HepG2 (cell line): ENCODE data around the gene TCP11L1. TPM values are rescaled to one million over a fixed set of nuclear protein-coding genes. Genes with fewer than 3 reads are reported as not detected.

Source experiments
- ATAC-seq: fragments of 200-7000 bp; cut with Tn5 transposase; 3 replicates; pipeline ENCODE4 v1.9.1; 2020; ENCODE audit warnings: mild to moderate bottlenecking, moderate library complexity
- BruUV-seq: library from RNA; stranded (reverse); fragments of 400-500 nt; replicated peaks from 2 replicates; lab custom pipeline; 2021; lab: Mats Ljungman, UMichigan
- CTCF ChIA-PET: fragments of 300-600 bp; formaldehyde crosslinking; extraction: SDS; loops from one replicate; lab custom pipeline; 2021; ENCODE audit warnings: low total read pairs, inconsistent platforms, low intra/inter-chr PET ratio; lab: Yijun Ruan, JAX
- POLR2A ChIA-PET: fragments of 350-600 bp; sonication (Branson Sonifier 250); formaldehyde crosslinking; loops from one replicate; lab custom pipeline; 2020; ENCODE audit warnings: antibody characterized with exemption, inconsistent platforms; lab: Yijun Ruan, JAX
- DNase-seq: peaks from one replicate; pipeline ENCODE4 v3.0.0-alpha.2; 2015; ENCODE audit warnings: low spot score
- FAIRE-seq: peaks from 3 replicates; lab custom pipeline; 2011; peaks lifted over from hg19 to GRCh38; lab: Jason Lieb, UNC
- H2AFZ ChIP-seq: one replicate; pipeline ENCODE4 v1.6.1; 2011; ENCODE audit warnings: low read length, inconsistent platforms
- H3K27ac ChIP-seq: fragments of 300-600 bp; 3 replicates; pipeline ENCODE4 v1.8.0; 2011; ENCODE audit warnings: mixed run types, mild to moderate bottlenecking, mixed read lengths, low read length, inconsistent platforms; ENCODE audit not compliant: insufficient read depth; ENCODE audit errors: extremely low read length
- H3K27me3 ChIP-seq, 2 experiments: fragments of 200-600 bp in 1 of 2; 2 replicates in 1 of 2; 3 replicates in 1 of 2; pipeline versions ENCODE4 v1.6.0 to v1.8.0; 2011; ENCODE audit warnings: low read length in 2 of 2, mild to moderate bottlenecking in 2 of 2, moderate library complexity in 2 of 2, inconsistent platforms in 1 of 2; ENCODE audit not compliant: insufficient read depth in 2 of 2, control insufficient read depth in 1 of 2
- H3K36me3 ChIP-seq, 2 experiments: fragments of 200-600 bp in 1 of 2; replicated peaks in 1 of 2; 2 replicates in 1 of 2; 3 replicates in 1 of 2; pipeline versions ENCODE4 v1.5.1 to v1.8.0; 2011; ENCODE audit warnings: low read length in 2 of 2, inconsistent platforms in 1 of 2; ENCODE audit not compliant: insufficient read depth in 2 of 2, control insufficient read depth in 1 of 2
- H3K4me1 ChIP-seq: 2 replicates; pipeline ENCODE4 v1.5.1; 2012; ENCODE audit warnings: low read length, inconsistent platforms; ENCODE audit not compliant: insufficient read depth
- H3K4me2 ChIP-seq: 2 replicates; pipeline ENCODE4 v1.6.0; 2011; ENCODE audit warnings: low read depth, low read length, inconsistent platforms
- H3K4me3 ChIP-seq, 3 experiments: fragments of 200-600 bp in 1 of 3; sonication (generic), shearing (Covaris generic) in 1 of 3; replicated peaks in 1 of 3; 2 replicates each; pipeline ENCODE4 v1.5.1; 2011 to 2016; ENCODE audit warnings: low read length in 3 of 3, inconsistent platforms in 2 of 3, low read depth in 2 of 3, mild to moderate bottlenecking in 2 of 3, control low read depth in 1 of 3, mixed read lengths in 1 of 3; ENCODE audit not compliant: insufficient read depth in 1 of 3
- H3K79me2 ChIP-seq: one replicate; pipeline ENCODE4 v1.6.1; 2011; ENCODE audit warnings: low read length, inconsistent platforms; ENCODE audit not compliant: insufficient read depth
- H3K9ac ChIP-seq: 2 replicates; pipeline ENCODE4 v1.6.0; 2011; ENCODE audit warnings: mild to moderate bottlenecking, low read depth, low read length, inconsistent platforms; ENCODE audit not compliant: insufficient read depth
- H3K9me3 ChIP-seq: 2 replicates; pipeline ENCODE4 v1.5.1; 2012; ENCODE audit warnings: mild to moderate bottlenecking, low read length
- H4K20me1 ChIP-seq: 2 replicates; pipeline ENCODE4 v1.6.0; 2011; ENCODE audit warnings: inconsistent platforms, mild to moderate bottlenecking, low read length, moderate library complexity; ENCODE audit not compliant: insufficient read depth
- CEBPG ChIP-seq: IDR thresholded peaks from 2 replicates; pipeline ENCODE4 v1.6.1; 2016
- EEA1 ChIP-seq: sonication (generic); formaldehyde crosslinking; IDR thresholded peaks from 2 replicates; pipeline ENCODE4 v1.5.1; 2020; ENCODE audit warnings: mild to moderate bottlenecking, missing genetic modification reagents, borderline replicate concordance
- FOXP1 ChIP-seq, 2 experiments: fragments of 450-650 bp in 1 of 2; IDR thresholded peaks; 2 replicates each; pipeline ENCODE4 v1.6.1; 2017 to 2018; ENCODE audit warnings: antibody characterized with exemption in 1 of 2
- HNF4A ChIP-seq: sonication (generic); formaldehyde crosslinking; IDR thresholded peaks from 2 replicates; pipeline ENCODE4 v1.4.0; 2020; ENCODE audit warnings: missing genetic modification reagents
- HNF4G ChIP-seq, 2 experiments: sonication (generic) in 1 of 2; formaldehyde crosslinking in 1 of 2; IDR thresholded peaks; 2 replicates each; pipeline versions ENCODE4 v1.4.0 to v1.6.1; 2011 to 2020; ENCODE audit warnings: borderline replicate concordance in 2 of 2, low read depth in 2 of 2, mild to moderate bottlenecking in 2 of 2, low read length in 1 of 2, missing genetic modification reagents in 1 of 2, moderate library complexity in 1 of 2
- HNRNPK ChIP-seq: fragments of 200-400 bp; formaldehyde crosslinking; IDR thresholded peaks from 2 replicates; pipeline ENCODE4 v1.6.1; 2018; ENCODE audit warnings: low read length, low read depth, moderate library complexity, mild to moderate bottlenecking; ENCODE audit not compliant: poor library complexity, severe bottlenecking
- HOXA3 ChIP-seq: sonication (generic); formaldehyde crosslinking; IDR thresholded peaks from 2 replicates; pipeline ENCODE4 v1.5.0; 2020; ENCODE audit warnings: missing genetic modification reagents
- HOXD1 ChIP-seq: sonication (generic); formaldehyde crosslinking; IDR thresholded peaks from 2 replicates; pipeline ENCODE4 v1.5.0; 2020; ENCODE audit warnings: missing genetic modification reagents
- MBNL3 ChIP-seq: fragments of 250-450 bp; sonication (Bioruptor Pico); conservative IDR thresholded peaks from 2 replicates; pipeline ENCODE4 v1.8.0; 2022; ENCODE audit warnings: mild to moderate bottlenecking, inconsistent platforms
- POGZ ChIP-seq: sonication (generic); formaldehyde crosslinking; IDR thresholded peaks from 2 replicates; pipeline ENCODE4 v1.4.0; 2020; ENCODE audit warnings: mild to moderate bottlenecking, missing genetic modification reagents
- PPARG ChIP-seq: conservative IDR thresholded peaks from 2 replicates; pipeline ENCODE4 v1.6.1; 2016; ENCODE audit warnings: missing biosample characterization, missing genetic modification reagents
- RXRA ChIP-seq: sonication (generic); formaldehyde crosslinking; IDR thresholded peaks from 2 replicates; pipeline ENCODE4 v1.5.1; 2020; ENCODE audit warnings: missing genetic modification reagents
- SAFB2 ChIP-seq: sonication (generic); formaldehyde crosslinking; IDR thresholded peaks from 2 replicates; pipeline ENCODE4 v1.5.1; 2020; ENCODE audit warnings: missing genetic modification reagents, low read depth, mild to moderate bottlenecking, borderline replicate concordance
- SKI ChIP-seq: fragments of 450-650 bp; IDR thresholded peaks from one replicate; pipeline ENCODE4 v1.6.1; 2018; ENCODE audit warnings: mild to moderate bottlenecking; ENCODE audit not compliant: partially characterized antibody
- TEAD3 ChIP-seq: optimal IDR thresholded peaks from 2 replicates; pipeline ENCODE3; 2016; ENCODE audit warnings: borderline replicate concordance
- THAP9 ChIP-seq: sonication (generic); formaldehyde crosslinking; IDR thresholded peaks from 2 replicates; pipeline ENCODE4; 2020; ENCODE audit warnings: missing genetic modification reagents, mild to moderate bottlenecking, borderline replicate concordance
- U2AF2 ChIP-seq: fragments of 200-400 bp; formaldehyde crosslinking; IDR thresholded peaks from 2 replicates; pipeline ENCODE4 v1.6.1; 2017; ENCODE audit warnings: low read depth, mild to moderate bottlenecking, low read length
- XRCC5 ChIP-seq: fragments of 200-400 bp; formaldehyde crosslinking; optimal IDR thresholded peaks from 2 replicates; pipeline ENCODE3; 2017; ENCODE audit warnings: mild to moderate bottlenecking, low read length
- ZFX ChIP-seq: sonication (generic); formaldehyde crosslinking; IDR thresholded peaks from 2 replicates; pipeline ENCODE4 v1.4.0; 2020; ENCODE audit warnings: mild to moderate bottlenecking, low read depth, missing genetic modification reagents, moderate library complexity
- ZNF296 ChIP-seq: sonication (generic); formaldehyde crosslinking; conservative IDR thresholded peaks from 2 replicates; pipeline ENCODE4 v1.5.0; 2020; ENCODE audit warnings: mild to moderate bottlenecking, missing genetic modification reagents
- ZNF451 ChIP-seq: sonication (generic); formaldehyde crosslinking; IDR thresholded peaks from 2 replicates; pipeline ENCODE4 v1.5.0; 2020; ENCODE audit warnings: mild to moderate bottlenecking, missing genetic modification reagents
- ZNF766 ChIP-seq: sonication (generic); formaldehyde crosslinking; IDR thresholded peaks from 2 replicates; pipeline ENCODE4 v1.5.0; 2020; ENCODE audit warnings: missing genetic modification reagents, borderline replicate concordance
- ZNF878 ChIP-seq: sonication (generic); formaldehyde crosslinking; IDR thresholded peaks from 2 replicates; pipeline ENCODE4 v1.8.1; 2023; ENCODE audit warnings: mild to moderate bottlenecking, missing genetic modification reagents, moderate library complexity
- WGBS: methylation state at CpG from one replicate; pipeline ENCODE4 v1.1.6; 2017; ENCODE audit warnings: low lambda C conversion rate; 5-methylcytosine and 5-hydroxymethylcytosine counted together
- in situ Hi-C: cut with HindIII; loops from 2 replicates; pipeline ENCODE4 v1.10.0; 2017; ENCODE audit warnings: low pct_unique_long_range_greater_than_20kb; ENCODE audit not compliant: extremely low pct_ligation_motif_present
- intact Hi-C: fragments of 100-400 bp; cut with micrococcal nuclease; formaldehyde crosslinking; loops from one replicate; pipeline ENCODE4 v1.10.0; 2022; ENCODE audit not compliant: unreplicated experiment
- polyA plus RNA-seq, 8 experiments: library from polyadenylated mRNA; depleted of rRNA in 3 of 8; stranded (reverse) in 7 of 8; unstranded in 1 of 8; fragments of >200 nt; fragmentation: Illumina TruSeq in 4 of 8; extraction: Trizol in 4 of 8; gene quantifications; 2 replicates each; pipeline versions ENCODE4 v1.2.1 to v1.2.3, GENCODE V29; 2011 to 2016; ENCODE audit warnings: low read depth in 4 of 8, missing spikeins in 1 of 8, mixed read lengths in 1 of 8; ENCODE audit not compliant: insufficient read depth in 1 of 8
- total RNA-seq, 5 experiments: library from RNA; depleted of rRNA; stranded (reverse); fragments of >200 nt; fragmentation: Illumina TruSeq; extraction: Trizol; gene quantifications; 2 replicates each; pipeline ENCODE4 v1.2.3, GENCODE V29; 2016; ENCODE audit warnings: low read depth in 1 of 5

TCP11L1 gene
- total and polyA plus RNA-seq, 2 of the 13 experiments (the other 11 are each of a cell fraction or from before 2014, with no cell fraction given), result 7.9 to 10.1 TPM

GRCh38 chr11:33044285-33044756 is 4.9 kb downstream of the TCP11L1 start (continued):
- TF ChIP-seq HNF4A (no peak), ZNF451 (CRISPR knock-in tag) (no peak), CEBPG (CRISPR knock-in tag) (no peak), RXRA (CRISPR knock-in tag) (no peak), XRCC5 (no peak), HNRNPK (no peak), ZNF878 (no peak)

GRCh38 chr11:33045551-33046255 is 6.3 kb downstream of the TCP11L1 start:
- BruUV-seq, result no TSS peak
- Histone ChIP-seq H3K4me3 (no peak overlapping the region), H3K27me3 (no peaks in the 10 kb centered on the region), H3K9ac (no peak overlapping the region), H3K9me3 (no peaks in the 10 kb centered on the region), H3K4me1 (peaks cover 58% of the 10 kb centered on the region), H3K79me2 (no peaks in the 10 kb centered on the region), H3K27ac (peak overlapping the region; percentile 17), H4K20me1 (no peaks in the 10 kb centered on the region), H2AFZ (no peak overlapping the region), H3K4me2 (no peak overlapping the region), H3K36me3 (no peaks in the 10 kb centered on the region; a peak in 1 of 5 replicates)
- peak; percentile 68 for ATAC-seq
- in situ Hi-C loops (no loop called here), intact Hi-C loops (no loop called here)
- ChIA-PET CTCF (no interaction called here), POLR2A (interaction anchor here (1.0 to 1.3 kb wide), 2 partner anchors 15 to 29 kb away, joined by 3 read pairs; partner anchors contain the start of gene DEPDC7)
- peak; percentile 53 for DNase-seq
- 84% methylated on average over 8 of the region's 8 CpGs for WGBS
- FAIRE-seq, result no peak
- TF ChIP-seq TEAD3 (CRISPR knock-in tag), result peak; percentile 19
- peak; percentile 66; the same call in 1 of the 2 replicates for TF ChIP-seq PPARG (CRISPR knock-in tag)
- no peak for TF ChIP-seq SAFB2 (CRISPR knock-in tag)
- TF ChIP-seq ZNF766 (CRISPR knock-in tag), result no peak
- no peak for TF ChIP-seq HOXA3 (CRISPR knock-in tag)
- TF ChIP-seq HOXD1 (CRISPR knock-in tag), result no peak
- TF ChIP-seq EEA1, result no peak
- TF ChIP-seq ZNF296 (CRISPR knock-in tag), result no peak
- TF ChIP-seq THAP9 (CRISPR knock-in tag), result no peak
- TF ChIP-seq FOXP1 (IDR thresholded peaks at IDR 0.05), result no peak
- no peak for TF ChIP-seq FOXP1 (CRISPR knock-in tag; IDR thresholded peaks at IDR 0.05)
- 0 out of 2 replicates have a peak, but pooled peaks have one; percentile 22 for TF ChIP-seq HNF4G (IDR thresholded peaks at IDR 0.05; ENCODE audit: borderline replicate concordance, low read depth, low read length)
- TF ChIP-seq HNF4G (CRISPR knock-in tag; IDR thresholded peaks at IDR 0.05; ENCODE audit: borderline replicate concordance, low read depth), result no peak
- no peak for TF ChIP-seq ZFX (CRISPR knock-in tag)
- TF ChIP-seq POGZ (CRISPR knock-in tag), result peak; percentile 46; the same call in 1 of the 2 replicates
- TF ChIP-seq U2AF2, result no peak
- TF ChIP-seq SKI, result peak; percentile 75
- no peak for TF ChIP-seq MBNL3 (CRISPR knock-in tag)
